NCI-H2196 treated with DMSO at 0.1 percent for 48 hours (cell line): ENCODE results near the gene ERVFRD-1.

Experiments used
- DNase-seq: peaks from one replicate; lab custom pipeline; 2025; ENCODE audit not compliant: unreplicated experiment; lab: John Stamatoyannopoulos, UW

The ERVFRD-1 gene, protein sequence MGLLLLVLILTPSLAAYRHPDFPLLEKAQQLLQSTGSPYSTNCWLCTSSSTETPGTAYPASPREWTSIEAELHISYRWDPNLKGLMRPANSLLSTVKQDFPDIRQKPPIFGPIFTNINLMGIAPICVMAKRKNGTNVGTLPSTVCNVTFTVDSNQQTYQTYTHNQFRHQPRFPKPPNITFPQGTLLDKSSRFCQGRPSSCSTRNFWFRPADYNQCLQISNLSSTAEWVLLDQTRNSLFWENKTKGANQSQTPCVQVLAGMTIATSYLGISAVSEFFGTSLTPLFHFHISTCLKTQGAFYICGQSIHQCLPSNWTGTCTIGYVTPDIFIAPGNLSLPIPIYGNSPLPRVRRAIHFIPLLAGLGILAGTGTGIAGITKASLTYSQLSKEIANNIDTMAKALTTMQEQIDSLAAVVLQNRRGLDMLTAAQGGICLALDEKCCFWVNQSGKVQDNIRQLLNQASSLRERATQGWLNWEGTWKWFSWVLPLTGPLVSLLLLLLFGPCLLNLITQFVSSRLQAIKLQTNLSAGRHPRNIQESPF

DNA sequence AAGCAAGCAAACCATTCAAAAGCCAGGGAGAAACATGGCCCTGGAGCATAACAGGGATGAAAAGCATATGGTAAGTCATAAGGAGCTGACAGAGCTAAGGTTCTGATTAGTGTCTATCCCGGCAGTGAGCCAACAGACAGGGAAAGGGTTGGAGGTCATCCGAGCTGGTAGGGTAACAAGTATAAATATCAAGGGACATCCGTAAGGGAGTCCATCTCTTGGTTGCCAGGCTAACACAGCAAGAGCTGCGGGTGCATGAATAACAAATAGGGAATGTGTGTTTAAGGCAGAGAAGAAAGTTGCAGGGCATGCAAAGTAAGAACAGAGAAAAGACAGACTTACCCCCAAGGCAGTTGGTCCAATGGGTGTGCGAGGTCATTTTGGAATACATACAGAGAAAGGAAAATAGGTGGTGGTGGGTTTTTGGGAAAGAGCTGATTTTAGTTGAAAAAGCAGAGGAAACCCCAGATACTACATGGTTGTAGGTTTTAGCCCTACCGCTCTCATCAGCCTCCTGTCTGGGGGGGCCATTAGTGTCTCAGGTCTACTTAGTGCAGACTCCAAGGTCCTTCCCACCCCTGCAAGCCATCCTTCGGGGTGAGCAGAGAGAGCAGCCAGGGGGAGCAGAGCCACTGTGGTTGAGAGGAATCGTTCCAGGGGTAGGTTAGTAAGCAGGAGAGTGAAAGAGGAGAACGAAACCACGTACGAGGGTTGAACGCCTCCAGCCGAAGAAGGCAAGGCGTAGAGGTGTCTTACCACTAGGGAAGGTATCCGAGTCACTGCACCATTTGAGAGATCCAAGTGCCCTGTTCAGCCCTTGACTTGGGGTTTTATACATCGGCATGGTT lies at the start of gene ERVFRD-1:
Gene ERVFRD-1 (minus strand): TSS at position 805 of the 848 bp plus-strand sequence. CDS start 6,415 bp downstream, outside the sequence.
- DNase-seq: no peak

DNA sequence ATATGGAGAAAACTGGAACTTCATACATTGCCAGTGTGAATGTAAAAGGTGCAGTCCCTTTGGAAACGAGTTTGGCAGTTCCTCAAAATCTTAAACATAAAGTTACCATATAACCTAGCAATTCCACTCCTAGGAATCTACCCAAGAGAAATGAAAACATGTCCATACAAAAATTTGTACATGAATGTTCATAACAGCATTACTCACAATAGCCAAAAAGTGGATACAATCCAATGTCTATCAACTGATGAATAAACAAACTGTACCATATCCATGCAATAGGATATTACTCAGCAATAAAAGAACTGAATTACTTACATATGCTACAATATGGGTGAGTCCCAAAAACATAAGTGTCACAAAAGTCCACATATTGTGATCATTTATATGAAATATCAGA lies 48.7 kb upstream of the ERVFRD-1 start:
- DNase-seq: no peak

DNA sequence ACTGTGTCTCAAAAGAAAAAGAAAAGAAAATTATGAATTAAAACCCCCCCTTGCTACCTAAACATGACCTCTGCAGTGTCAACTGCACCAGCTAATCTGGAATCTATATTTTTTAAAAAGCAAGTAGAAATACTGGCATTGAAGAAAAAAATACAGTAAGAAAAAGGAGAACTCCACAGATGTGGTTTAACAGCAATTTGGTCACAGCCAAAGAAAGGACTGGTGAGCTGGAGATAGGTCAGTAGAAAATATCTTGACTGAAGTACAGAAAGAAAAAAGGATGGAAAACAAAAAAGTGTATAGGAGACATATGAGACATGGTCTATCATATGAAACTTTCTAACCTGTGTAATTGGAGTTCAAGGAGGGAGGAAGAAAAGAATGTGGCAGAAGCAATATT lies 44.1 kb upstream of the ERVFRD-1 start:
- DNase-seq: no peak

DNA sequence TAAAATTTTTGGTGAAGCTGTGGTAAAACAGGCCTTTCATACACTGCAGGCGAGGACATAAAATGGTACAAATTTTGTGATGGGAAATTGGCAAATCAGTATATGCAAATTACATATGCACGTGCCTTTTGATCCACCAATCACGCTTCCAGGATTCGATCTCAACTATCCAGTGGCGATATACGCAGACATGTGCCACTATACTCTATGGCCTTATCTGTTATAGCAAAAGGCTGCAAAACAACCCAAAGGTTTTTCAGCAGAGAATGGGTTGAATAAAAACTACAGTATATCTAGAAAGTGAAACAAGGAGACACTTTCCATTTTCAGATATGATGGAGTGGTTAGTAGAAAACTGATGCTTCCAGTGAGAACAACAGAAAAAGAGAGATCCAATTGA lies 41.9 kb upstream of the ERVFRD-1 start:
- no peak for DNase-seq

DNA sequence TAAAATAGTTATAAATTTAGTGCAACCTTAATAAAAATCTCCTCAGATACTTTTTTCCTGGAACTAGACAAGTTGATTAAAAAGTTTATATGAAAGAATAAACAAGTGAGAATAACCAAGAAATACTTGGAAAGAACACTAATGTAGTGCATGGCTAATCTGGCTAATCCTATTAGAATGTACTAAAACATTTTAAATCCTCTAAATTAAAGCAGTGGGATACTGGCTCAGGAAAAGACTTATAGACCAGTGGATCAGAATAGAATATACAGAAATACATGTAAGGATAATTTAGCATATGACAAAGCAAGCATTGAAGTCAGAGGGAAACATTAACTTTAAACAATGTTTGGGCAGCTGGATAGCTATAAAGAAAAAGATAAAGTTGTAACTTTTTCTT lies 41.1 kb upstream of the ERVFRD-1 start:
- no peak for DNase-seq

DNA sequence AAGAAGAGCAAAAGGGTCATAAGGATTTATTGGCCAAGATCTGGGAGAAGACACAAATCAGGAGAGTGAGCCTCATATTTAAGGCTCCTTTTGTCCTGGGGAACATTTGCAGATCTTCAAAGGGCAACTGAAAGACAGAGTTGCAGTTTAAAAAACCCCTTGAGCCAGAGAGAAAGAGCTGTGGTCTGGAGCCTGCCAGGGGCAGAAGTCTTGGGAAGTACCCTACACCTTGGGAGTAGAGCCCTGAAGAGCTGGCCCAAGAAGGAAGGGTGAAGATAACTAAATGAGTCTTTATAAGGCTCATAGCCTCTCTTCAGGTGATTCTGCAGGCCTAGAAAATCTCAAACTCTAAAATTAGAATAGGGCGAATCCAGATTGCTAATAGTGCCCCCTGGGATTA lies 40.0 kb upstream of the ERVFRD-1 start:
- no peak for DNase-seq

DNA sequence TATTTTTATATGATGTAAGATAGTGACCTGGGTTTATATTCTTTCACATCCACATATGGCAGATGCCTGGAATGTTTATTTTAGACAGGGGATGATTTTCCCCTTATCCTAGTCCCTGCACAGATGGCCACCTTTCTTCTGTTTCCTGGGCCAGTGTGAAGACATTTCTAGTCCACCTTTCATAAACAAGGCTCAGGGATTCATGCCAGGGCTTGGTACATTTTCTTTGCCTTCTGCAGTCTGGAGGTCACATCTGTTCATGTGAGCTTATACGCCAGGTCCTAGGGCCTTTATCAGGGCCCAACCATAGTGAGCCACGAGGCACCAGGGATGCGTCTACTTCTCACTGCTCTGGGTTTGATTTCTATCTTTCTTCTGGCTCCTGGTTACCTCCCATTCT lies 38.0 kb upstream of the ERVFRD-1 start:
- DNase-seq: no peak

DNA sequence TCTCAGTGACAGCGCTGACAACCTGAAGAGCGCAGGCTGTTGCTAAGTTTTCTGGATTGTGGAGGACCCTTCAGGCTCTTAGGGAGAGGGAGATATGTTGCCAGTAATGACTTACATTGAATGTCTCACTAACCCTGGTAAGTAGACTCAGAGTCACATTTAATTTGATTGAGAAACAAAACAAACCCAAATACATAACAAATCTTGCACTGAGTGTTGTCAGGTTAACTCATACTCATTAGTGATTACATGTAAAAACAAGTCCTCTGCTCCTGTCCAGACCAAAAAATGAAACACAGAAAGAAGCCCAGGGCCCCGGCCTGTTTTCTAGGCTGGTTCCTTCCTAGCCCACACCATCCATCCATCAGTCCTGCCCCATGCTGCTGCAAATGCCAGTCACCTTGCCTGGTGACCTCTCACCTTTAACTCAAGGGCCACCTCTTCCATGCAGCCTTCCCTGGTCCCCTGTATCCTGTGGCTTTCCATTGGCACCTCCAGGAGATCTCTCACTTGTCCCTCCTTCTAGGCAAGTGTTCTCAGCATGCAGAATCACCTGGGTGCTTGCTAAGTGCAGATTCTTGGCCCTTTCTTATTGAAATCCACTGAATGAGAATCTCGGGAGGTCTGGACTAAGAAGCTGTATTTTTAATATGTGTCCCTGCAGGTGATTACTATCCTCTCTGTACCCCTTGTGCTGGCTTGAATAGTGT lies 34.7 kb upstream of the ERVFRD-1 start:
- DNase-seq: no peak

DNA sequence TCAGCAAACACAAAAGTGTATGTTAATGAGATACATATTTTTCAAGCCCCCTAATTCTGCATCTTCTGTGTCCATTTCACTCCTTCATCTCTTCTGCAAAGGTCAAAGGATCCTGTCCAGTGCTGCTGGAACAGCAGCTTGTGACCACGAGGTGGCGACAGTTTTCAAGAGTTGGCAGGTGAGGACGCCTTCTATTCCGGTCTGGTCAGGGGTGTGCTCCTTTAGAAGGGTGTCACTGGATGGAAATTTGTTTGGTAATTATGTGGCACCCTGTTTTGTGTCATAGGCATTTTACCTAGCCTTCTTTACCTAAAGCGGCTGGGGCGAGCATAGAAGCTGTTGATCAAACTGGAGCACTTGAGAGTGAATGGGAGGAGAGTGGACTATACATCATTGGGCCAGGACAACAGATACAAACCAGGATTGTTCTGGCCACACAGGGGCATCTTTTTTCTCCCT lies 32.9 kb upstream of the ERVFRD-1 start:
- DNase-seq: peak; percentile 50

DNA sequence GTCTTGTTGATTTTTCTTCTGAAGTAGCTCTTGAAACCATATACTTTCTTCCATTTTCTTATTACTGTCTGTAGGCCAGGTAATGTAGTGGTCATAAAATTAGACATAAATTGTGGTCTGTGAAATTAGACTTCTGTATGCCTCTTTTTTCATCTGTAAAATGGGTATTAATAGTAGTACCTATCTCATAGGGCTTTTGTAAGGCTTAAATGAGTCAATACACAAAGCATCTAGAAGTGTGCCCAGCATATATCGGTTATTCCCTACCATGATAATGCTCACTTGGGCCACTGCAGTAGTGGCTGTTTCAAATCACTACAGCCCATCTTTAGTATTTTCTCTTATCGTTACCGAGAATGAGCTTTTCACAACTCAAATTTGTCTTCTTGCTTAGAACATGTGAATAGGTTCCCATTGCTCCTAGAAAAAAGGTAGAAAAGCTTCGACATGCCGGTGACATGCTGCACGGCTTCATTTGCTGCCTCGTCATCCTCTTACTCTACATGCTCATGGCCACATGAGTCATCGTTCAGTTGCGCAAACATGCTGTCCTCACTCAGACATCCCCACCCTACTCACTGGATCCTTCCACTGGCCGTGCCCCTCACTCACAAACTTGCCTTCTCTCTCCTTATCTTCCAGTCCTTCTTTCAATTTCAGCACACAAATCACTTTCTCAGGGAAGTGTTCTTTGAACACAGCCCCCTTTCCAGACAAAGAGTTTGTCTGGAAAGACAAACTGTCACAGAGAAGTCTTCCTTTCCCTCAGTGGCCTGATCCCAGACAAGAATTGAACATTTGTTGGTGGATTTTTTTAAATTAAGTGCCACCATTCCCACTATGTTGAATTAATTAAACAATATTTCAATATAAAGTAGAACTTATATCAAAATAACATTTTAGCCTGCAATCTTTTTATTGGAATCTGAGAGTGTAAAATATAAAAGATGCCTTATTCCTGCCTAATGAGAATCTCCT lies 32.2 kb upstream of the ERVFRD-1 start:
- no peak for DNase-seq

DNA sequence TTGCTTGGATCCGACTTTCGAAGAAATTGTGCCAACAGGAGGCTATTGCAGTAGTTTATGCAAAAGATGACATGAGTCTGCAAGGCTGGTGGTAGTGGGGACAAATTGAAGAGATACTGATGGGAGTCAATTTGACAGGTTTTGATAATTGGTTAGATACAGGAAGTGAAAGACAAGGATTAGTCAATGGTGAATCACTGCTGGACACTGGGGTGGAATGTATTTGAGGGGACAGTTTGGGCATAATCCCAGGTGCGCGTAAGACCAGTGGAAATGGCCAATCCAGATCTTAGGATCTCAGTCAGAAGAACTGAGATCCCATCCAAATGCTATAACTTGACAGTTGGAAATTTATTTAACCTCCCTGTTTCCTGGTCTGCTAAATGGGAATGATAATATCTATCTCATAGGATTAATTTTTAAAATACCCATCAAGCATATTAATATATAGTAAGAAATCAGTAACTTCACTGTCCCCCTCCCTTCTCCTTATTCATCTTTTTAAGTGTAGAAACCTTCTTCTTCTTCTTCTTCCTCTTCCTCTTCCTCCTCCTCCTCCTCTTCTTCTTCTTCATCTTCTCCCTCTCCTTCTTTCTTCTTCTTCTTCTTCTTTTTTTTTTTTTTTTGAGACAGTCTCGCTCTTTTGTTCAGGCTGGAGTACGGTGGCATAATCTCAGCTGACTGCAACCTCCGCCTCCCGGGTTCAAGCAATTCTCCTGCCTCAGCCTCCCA lies 30.9 kb upstream of the ERVFRD-1 start:
- DNase-seq: no peak

DNA sequence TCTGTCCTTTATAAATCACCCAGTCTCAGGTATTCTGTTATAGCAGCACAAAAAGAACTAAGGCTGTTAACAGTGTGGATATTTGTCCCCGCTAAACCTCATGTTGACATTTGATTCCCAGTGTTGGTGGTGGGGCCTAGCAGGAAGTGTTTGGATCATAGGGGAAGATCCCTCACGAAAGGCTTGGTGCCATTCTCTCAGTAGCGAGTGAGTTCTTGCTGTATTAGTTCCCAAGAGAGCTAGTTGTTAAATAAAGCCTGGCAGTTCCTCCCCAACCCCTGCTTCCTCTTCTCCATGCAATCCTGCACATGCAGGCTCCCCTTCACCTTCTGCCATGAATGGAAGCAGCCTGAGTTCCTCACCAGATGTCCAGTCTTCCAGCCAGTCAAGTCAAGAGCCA lies 29.8 kb upstream of the ERVFRD-1 start:
- no peak for DNase-seq

DNA sequence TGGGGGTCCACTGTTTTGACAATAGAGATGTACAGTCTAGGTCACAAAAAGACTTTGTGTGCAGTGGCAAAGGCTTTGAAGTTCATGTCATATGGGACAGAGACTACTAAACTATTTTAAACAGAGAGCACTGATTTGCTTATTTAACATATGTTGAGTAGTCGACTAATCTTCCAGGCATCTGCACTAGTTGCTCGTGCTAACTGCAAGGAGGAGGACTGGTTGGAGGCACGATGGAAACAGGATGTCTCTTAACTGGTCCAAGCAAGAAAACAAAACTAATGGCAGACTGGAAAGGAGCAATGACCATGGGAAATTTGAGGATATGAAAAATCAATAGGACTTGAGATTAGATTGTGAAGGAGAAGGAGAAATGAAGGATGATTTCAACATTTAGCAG lies 28.5 kb upstream of the ERVFRD-1 start:
- DNase-seq: no peak

DNA sequence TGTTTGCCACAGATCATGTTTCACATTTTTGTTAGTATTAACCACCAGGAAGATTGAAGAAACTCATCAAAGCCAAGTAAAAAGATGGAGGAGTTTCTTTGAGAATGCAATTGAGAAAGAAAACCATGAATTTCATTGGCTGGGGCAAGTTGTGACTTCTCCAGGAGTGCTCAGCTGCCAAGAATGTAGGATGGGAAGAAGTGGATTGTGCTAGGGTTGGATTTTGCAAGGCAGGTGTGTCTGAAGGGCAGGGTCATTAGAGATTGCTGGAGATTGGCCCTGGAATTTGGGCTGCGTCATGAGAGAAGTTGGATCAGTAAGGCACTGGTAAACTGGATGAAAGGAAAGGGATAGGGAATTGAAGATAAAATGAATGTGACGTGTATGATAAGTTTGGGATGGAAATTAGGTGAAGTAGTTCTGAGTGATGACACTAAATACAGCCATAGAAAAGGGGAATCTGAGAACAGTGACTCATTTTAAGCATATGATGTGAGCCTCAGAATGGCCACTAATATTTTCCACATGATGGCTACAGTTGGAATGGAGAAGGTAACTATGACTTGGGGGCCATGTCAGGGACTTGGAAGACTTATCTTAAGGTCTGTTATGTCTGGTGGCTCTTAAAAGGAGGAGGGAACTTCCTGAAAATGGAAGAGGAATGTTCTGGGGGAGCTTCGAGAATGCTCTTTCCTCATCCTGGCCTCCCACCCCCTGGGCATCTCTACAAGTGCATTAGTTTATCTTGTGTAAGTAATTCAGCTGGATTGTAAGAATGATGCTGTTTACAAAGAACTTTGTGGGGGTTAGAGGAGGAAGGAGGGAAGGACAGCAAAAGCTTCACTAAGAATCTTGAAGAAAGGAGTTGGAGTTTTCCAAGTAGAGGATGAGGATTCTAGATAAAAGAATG lies 27.8 kb upstream of the ERVFRD-1 start:
- DNase-seq: no peak

DNA sequence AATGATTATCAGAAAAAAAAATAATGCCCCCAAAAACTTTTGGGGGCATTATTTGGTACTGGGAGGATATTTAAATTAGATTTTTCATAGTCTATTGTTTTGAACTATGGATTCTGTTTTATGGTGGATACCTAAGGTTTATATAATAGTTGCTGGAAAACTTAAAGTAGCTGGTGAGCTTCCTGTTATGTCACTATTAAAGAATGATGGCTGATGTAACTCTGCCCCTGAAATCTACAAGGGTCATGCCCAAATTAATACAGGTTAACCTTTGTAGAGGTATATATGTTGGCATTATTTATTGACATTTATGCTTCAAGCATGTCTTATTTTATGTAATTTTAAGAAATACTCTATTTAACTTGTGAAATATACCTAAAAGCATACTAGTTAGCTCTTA lies 25.3 kb upstream of the ERVFRD-1 start:
- DNase-seq: no peak

DNA sequence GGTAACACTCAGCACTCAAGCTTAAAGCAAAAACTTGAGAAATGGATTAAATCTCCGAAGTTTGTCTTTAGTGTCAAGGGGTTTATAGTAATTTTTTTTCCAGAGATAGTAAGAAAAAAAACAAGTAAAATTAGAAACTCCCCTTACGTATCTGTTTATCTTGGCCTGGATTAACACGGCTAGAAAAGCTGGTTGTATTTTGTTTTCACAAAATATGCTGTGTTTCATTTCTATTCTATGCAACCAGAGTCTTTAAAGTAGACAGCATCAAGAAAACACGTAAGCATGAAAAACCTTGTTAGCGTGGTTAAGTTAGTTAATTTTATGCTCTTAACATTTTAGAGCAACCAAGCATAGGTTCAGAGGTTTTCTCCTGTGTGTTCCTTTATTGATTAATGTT lies 21.8 kb upstream of the ERVFRD-1 start:
- no peak for DNase-seq

DNA sequence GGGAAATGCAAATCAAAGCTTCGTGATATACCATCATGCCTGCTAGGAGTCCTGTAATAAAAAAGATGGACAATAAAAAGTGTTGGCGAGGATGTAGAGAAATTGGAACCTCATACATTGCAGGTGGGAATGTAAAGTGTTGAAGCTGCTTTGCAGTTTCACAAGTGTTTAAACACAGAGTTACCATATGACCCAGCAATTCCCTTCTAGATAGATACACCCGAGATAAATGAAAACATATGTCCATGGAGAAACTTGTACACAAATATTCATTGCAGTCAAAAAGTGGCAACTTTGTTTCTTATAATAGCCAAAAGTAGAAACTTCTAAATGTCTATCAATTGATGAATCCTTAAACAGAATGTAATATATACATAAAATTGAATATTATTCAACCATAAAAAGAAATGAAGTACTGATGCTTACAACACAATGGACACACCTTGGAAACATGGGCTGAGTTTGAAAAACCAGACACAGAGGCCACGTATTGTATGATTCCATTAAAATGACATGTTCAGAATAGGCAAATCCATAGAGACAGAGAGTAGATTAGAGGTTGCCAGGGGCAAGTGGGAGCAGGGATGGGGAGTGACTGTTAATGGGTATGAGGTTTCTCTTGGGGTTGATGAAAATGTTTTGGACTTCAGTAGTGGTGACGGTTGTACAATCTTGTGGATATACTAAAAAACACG lies 20.8 kb upstream of the ERVFRD-1 start:
- DNase-seq: no peak

DNA sequence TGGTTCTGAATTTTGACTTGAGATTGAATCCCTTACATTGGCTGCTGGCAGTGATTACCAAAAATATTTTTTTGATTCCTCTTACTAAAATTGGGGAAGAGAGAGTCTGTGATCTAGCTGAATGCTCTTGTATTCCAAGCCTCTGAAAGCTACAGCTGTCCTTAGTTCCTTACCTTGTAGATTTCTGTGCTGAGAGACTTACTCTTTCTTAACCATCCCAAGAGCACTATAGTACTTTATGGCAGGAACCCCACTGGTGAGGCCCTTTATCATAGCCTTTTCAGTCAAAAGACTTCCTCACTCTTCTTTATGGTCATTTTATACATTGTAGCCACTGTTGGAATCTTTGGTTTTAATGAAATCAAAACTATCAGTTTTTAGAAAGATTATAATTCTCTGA lies 19.1 kb upstream of the ERVFRD-1 start:
- no peak for DNase-seq
